GM12878 (cell line): ENCODE results near the gene CCNI. TPM values are rescaled to one million over a fixed set of nuclear protein-coding genes. Genes with fewer than 3 reads are reported as not detected.
A peak's percentile ranks its signal among the peaks of the same experiment; 100 is the strongest.

Source experiments
- ATAC-seq: fragments of 200-7000 bp; cut with Tn5 transposase; 3 replicates; pipeline ENCODE4 v1.9.1; 2020; ENCODE audit warnings: mild to moderate bottlenecking, moderate library complexity
- BruUV-seq: library from RNA; stranded (reverse); fragments of 400-500 nt; replicated peaks from 2 replicates; lab custom pipeline; 2021; lab: Mats Ljungman, UMichigan
- CTCF ChIA-PET: fragments of 300-600 bp; sonication (Branson Sonifier 250); formaldehyde crosslinking; extraction: SDS; loops from one replicate; lab custom pipeline; 2021; ENCODE audit warnings: inconsistent platforms; lab: Yijun Ruan, JAX
- POLR2A ChIA-PET: fragments of 350-600 bp; formaldehyde crosslinking; extraction: SDS; loops from one replicate; lab custom pipeline; 2021; ENCODE audit warnings: inconsistent platforms; lab: Charles Lee
- RAD21 ChIA-PET: fragments of 300-600 bp; sonication (Branson Sonifier 250); formaldehyde crosslinking; loops from one replicate; lab custom pipeline; 2023; ENCODE audit warnings: antibody characterized with exemption; ENCODE audit not compliant: unreplicated experiment; lab: Charles Lee
- SMC1A ChIA-PET: fragments of 300-600 bp; sonication (Branson Sonifier 250); formaldehyde crosslinking; loops from one replicate; lab custom pipeline; 2023; ENCODE audit not compliant: unreplicated experiment, uncharacterized antibody; lab: Charles Lee
- DNase-seq: peaks from one replicate; pipeline ENCODE4 v3.0.0-alpha.2; 2011; ENCODE audit warnings: low read depth, low spot score
- FAIRE-seq: peaks from 3 replicates; lab custom pipeline; 2011; peaks lifted over from hg19 to GRCh38; lab: Jason Lieb, UNC
- H2AFZ ChIP-seq: 2 replicates; pipeline ENCODE4 v1.6.0; 2011; ENCODE audit warnings: low read depth, low read length, control low read depth; ENCODE audit not compliant: control insufficient read depth
- H3K27ac ChIP-seq: 2 replicates; pipeline ENCODE4 v1.5.1; 2011; ENCODE audit warnings: control low read depth; ENCODE audit not compliant: control insufficient read depth, insufficient read depth
- H3K27me3 ChIP-seq, 2 experiments: replicated peaks in 1 of 2; 2 replicates each; pipeline versions ENCODE4 v1.6.0 to v1.6.1; 2011; ENCODE audit warnings: low read length in 1 of 2; ENCODE audit not compliant: control insufficient read depth in 2 of 2, insufficient read depth in 2 of 2
- H3K36me3 ChIP-seq, 2 experiments: 2 replicates each; pipeline ENCODE4 v1.5.1; 2011; ENCODE audit warnings: low read length in 1 of 2; ENCODE audit not compliant: control insufficient read depth in 2 of 2, insufficient read depth in 2 of 2
- H3K4me1 ChIP-seq: 2 replicates; pipeline ENCODE4 v1.6.1; 2011; ENCODE audit warnings: mild to moderate bottlenecking, low read length, moderate library complexity, mixed read lengths; ENCODE audit not compliant: control insufficient read depth, insufficient read depth
- H3K4me2 ChIP-seq: 2 replicates; pipeline ENCODE4 v1.6.0; 2011; ENCODE audit warnings: control low read depth; ENCODE audit not compliant: control insufficient read depth, insufficient read depth
- H3K4me3 ChIP-seq: fragments of 200-600 bp; sonication (generic); 2 replicates; pipeline ENCODE4 v1.5.1; 2016
- H3K79me2 ChIP-seq: 2 replicates; pipeline ENCODE4 v1.6.0; 2011; ENCODE audit warnings: low read length; ENCODE audit not compliant: control insufficient read depth, insufficient read depth
- H3K9ac ChIP-seq: 2 replicates; pipeline ENCODE4 v1.8.0; 2011; ENCODE audit warnings: low read length, control low read depth, mixed read lengths; ENCODE audit not compliant: control insufficient read depth, insufficient read depth
- H3K9me3 ChIP-seq: replicated peaks from 3 replicates; pipeline ENCODE4 v1.5.1; 2011; ENCODE audit warnings: mild to moderate bottlenecking, low read length; ENCODE audit not compliant: control insufficient read depth, insufficient read depth
- H4K20me1 ChIP-seq: 2 replicates; pipeline ENCODE4 v1.6.0; 2011; ENCODE audit not compliant: control insufficient read depth, insufficient read depth
- CEBPB ChIP-seq, 2 experiments: fragments of 150-350 bp in 1 of 2; IDR thresholded peaks; 2 replicates each; pipeline ENCODE4 v1.6.1; 2012 to 2014; ENCODE audit warnings: low read depth in 2 of 2, low read length in 2 of 2, borderline replicate concordance in 1 of 2, inconsistent platforms in 1 of 2
- CREM ChIP-seq: IDR thresholded peaks from 2 replicates; pipeline ENCODE4 v1.6.1; 2014; ENCODE audit warnings: antibody characterized with exemption, low read depth
- ESRRA ChIP-seq: IDR thresholded peaks from 2 replicates; pipeline ENCODE4 v1.6.1; 2012; ENCODE audit warnings: mild to moderate bottlenecking, low read length, improper control_type of control experiment
- HDAC6 ChIP-seq: fragments of 200-600 bp; sonication (generic); IDR thresholded peaks from one replicate; pipeline ENCODE4 v1.8.0; 2017; ENCODE audit warnings: antibody characterized with exemption; ENCODE audit not compliant: unreplicated experiment
- IKZF2 ChIP-seq, 2 experiments: fragments of 450-650 bp; IDR thresholded peaks; 2 replicates each; pipeline ENCODE4 v1.6.1; 2017; ENCODE audit warnings: mild to moderate bottlenecking in 2 of 2, moderate library complexity in 2 of 2
- MAX ChIP-seq: IDR thresholded peaks from 2 replicates; pipeline ENCODE4 v1.6.1; 2012; ENCODE audit warnings: low read depth, low read length, improper control_type of control experiment
- MEF2A ChIP-seq: IDR thresholded peaks from 2 replicates; pipeline ENCODE4 v1.6.1; 2011; ENCODE audit warnings: low read depth, mild to moderate bottlenecking, low read length, moderate library complexity; ENCODE audit not compliant: insufficient read depth
- NBN ChIP-seq: fragments of 450-650 bp; IDR thresholded peaks from 2 replicates; pipeline ENCODE4 v1.6.1; 2016
- NFXL1 ChIP-seq: fragments of 450-650 bp; IDR thresholded peaks from 2 replicates; pipeline ENCODE4 v1.6.1; 2017; ENCODE audit warnings: antibody characterized with exemption, mild to moderate bottlenecking, borderline replicate concordance
- NKRF ChIP-seq: fragments of 450-650 bp; conservative IDR thresholded peaks from 2 replicates; pipeline ENCODE4 v1.6.1; 2017; ENCODE audit warnings: mild to moderate bottlenecking, moderate library complexity
- PAX8 ChIP-seq: fragments of 450-650 bp; IDR thresholded peaks from 2 replicates; pipeline ENCODE4 v1.6.1; 2017; ENCODE audit warnings: mild to moderate bottlenecking, moderate library complexity
- POU2F2 ChIP-seq: IDR thresholded peaks from 3 replicates; pipeline ENCODE4 v1.6.1; 2011; ENCODE audit warnings: low read depth, mild to moderate bottlenecking, low read length, borderline replicate concordance
- RCOR1 ChIP-seq: conservative IDR thresholded peaks from 2 replicates; pipeline ENCODE4 v1.6.1; 2012; ENCODE audit warnings: low read depth, low read length, improper control_type of control experiment
- SMARCA5 ChIP-seq: fragments of 450-650 bp; IDR thresholded peaks from 2 replicates; pipeline ENCODE4 v1.6.1; 2017; ENCODE audit warnings: mild to moderate bottlenecking
- YBX1 ChIP-seq: fragments of 450-650 bp; IDR thresholded peaks from 2 replicates; pipeline ENCODE4 v1.6.1; 2016; ENCODE audit warnings: antibody characterized with exemption
- ZNF207 ChIP-seq: fragments of 450-650 bp; IDR thresholded peaks from 2 replicates; pipeline ENCODE4 v1.6.1; 2014; ENCODE audit warnings: antibody characterized with exemption, mild to moderate bottlenecking, borderline replicate concordance
- ZNF24 ChIP-seq: fragments of 450-650 bp; IDR thresholded peaks from 2 replicates; pipeline ENCODE4 v1.6.1; 2017; ENCODE audit warnings: antibody characterized with exemption, mild to moderate bottlenecking
- WGBS: methylation state at CpG from one replicate; pipeline ENCODE4 v1.1.6; 2016; ENCODE audit warnings: low lambda C conversion rate; ENCODE audit not compliant: insufficient replicate concordance, insufficient coverage; ENCODE audit errors: missing lambda C conversion rate; 5-methylcytosine and 5-hydroxymethylcytosine counted together
- in situ Hi-C: fragments of 300-500 bp; cut with MboI; formaldehyde crosslinking; loops from 9 replicates; pipeline ENCODE4 v1.14.3; 2018; ENCODE audit warnings: mixed read lengths
- intact Hi-C: fragments of 100-400 bp; cut with micrococcal nuclease; formaldehyde crosslinking; loops from one replicate; pipeline ENCODE4 v1.14.2; 2022; ENCODE audit not compliant: unreplicated experiment
- polyA plus RNA-seq, 11 experiments: library from polyadenylated mRNA; depleted of rRNA in 4 of 11; unstranded in 6 of 11; stranded (reverse) in 5 of 11; fragments of >200 nt; fragmentation: Nextera tagmentation in 4 of 11; fragmentation: Illumina TruSeq in 1 of 11; extraction: Ambion mirVana in 4 of 11; extraction: Trizol in 1 of 11; gene quantifications; 1 replicate in 1 of 11; 2 replicates in 10 of 11; pipeline versions ENCODE4 v1.2.1 to v1.2.3, GENCODE V29; 2011 to 2016; ENCODE audit warnings: inconsistent platforms in 2 of 11, missing spikeins in 2 of 11, low read depth in 1 of 11
- total RNA-seq, 4 experiments: library from RNA; depleted of rRNA in 3 of 4; stranded (reverse); fragments of >200 nt in 3 of 4; fragmentation: Illumina TruSeq in 1 of 4; extraction: Trizol in 1 of 4; gene quantifications; 2 replicates each; pipeline versions ENCODE4 v1.2.1 to v1.2.3, GENCODE V29; 2013 to 2021
- TF ChIP-seq, protein P1 (sequence below): IDR thresholded peaks from 2 replicates; pipeline ENCODE4 v1.6.1; 2012; ENCODE audit warnings: low read depth, low read length, improper control_type of control experiment
- TF ChIP-seq, protein P2 (sequence below): IDR thresholded peaks from 2 replicates; pipeline ENCODE4 v1.6.1; 2011; ENCODE audit warnings: mild to moderate bottlenecking, low read depth, low read length, moderate library complexity; ENCODE audit not compliant: insufficient replicate concordance

CCNI gene
- total and polyA plus RNA-seq, 10 of the 15 experiments (the other 5 are each of a cell fraction or from before 2014, with no cell fraction given), result 70.6 to 178 (median 105) TPM

DNA sequence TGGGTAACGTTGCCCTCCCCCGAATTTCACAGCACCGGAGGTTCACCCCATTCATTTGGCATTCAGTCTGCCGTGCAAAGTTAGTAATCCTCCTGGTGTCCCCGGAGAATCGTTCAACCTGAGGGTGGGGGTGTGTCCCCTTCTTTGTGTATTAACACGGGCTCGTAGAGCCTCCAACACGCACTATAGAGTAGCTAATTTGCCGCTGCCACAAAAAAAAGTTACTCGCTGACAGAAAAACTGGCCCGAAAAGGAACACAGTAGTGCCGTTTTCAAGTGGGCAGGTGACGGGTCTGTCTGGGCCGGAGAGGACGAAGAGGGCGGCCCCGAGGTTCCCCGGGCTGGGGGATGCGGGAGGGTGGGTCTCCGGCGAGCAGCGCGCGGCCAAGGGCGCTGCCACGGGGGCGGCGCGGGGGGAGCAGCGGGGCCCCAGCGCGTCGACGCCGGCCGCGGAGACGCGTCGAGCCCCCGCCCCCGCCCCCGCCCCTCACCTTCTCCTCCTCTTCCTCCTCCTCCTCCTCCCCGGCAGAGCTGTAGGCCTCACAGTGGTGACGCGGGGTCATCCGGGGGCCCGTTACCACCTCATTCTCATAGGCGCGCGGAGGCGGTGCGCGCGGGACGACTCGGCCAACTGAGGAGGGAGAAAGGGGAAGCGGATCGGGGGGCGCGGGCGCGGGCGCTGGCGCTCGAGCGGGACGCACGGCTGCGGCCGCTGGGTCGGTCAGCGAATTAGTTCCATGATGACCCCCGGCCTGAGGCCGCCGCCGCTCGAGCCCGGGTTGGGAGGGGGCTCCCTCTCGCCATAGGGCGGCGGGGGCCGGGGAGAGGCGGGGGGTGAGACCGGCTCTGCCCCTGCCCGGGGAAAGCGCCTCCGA is 571 bp downstream of the CCNI start:
- peak overlapping the region; percentile 15; the same call in 1 of the 2 replicates for H2AFZ ChIP-seq
- no peak overlapping the region for H3K4me2 ChIP-seq
- H4K20me1 ChIP-seq, result peaks cover 4% of the 10 kb centered on the region; the same call in 1 of the 2 replicates
- H3K79me2 ChIP-seq, result peaks cover 63% of the 10 kb centered on the region
- 0 out of 2 replicates have a peak, but pooled peaks cover 3% of the 10 kb centered on the region for H3K4me1 ChIP-seq
- ChIA-PET POLR2A (interaction anchor here (0.7 to 1.9 kb wide), 8 partner anchors 10 to 128 kb away, joined by 3 to 7 read pairs (median 4); partner anchors contain the start of gene CCNG2), CTCF (interaction anchor here (0.6 to 5.9 kb wide), 4 partner anchors 20 to 129 kb away, joined by 3 to 30 read pairs (median 18); no protein-coding TSS in a partner anchor), SMC1A (interaction anchor here (1.7 to 3.2 kb wide), 4 partner anchors 16 to 89 kb away, joined by 4 to 13 read pairs (median 7); no protein-coding TSS in a partner anchor), RAD21 (interaction anchor here (0.6 to 3.3 kb wide), 5 partner anchors 30 to 128 kb away, joined by 3 to 24 read pairs (median 12); no protein-coding TSS in a partner anchor)
- FAIRE-seq, result no peak
- H3K36me3 ChIP-seq, result no peaks in the 10 kb centered on the region
- H3K9me3 ChIP-seq, result no peaks in the 10 kb centered on the region
- peak; percentile 81 for ATAC-seq
- no TSS peak for BruUV-seq
- peak overlapping the region; percentile 97 for H3K4me3 ChIP-seq
- no peaks in the 10 kb centered on the region for H3K27me3 ChIP-seq
- peak overlapping the region; percentile 100 for H3K27ac ChIP-seq
- intact Hi-C loops (loop anchor here (1.0 kb wide), 1 partner anchor 126 kb away; the partner anchor contains the start of gene SEPTIN11), in situ Hi-C loops (no loop called here)
- under 1% methylated on average over 57 of the region's 89 CpGs for WGBS
- DNase-seq, result no peak
- peak overlapping the region; percentile 99 for H3K9ac ChIP-seq
- TF ChIP-seq RCOR1 (no peak), CEBPB (IDR thresholded peaks at IDR 0.05; ENCODE audit: borderline replicate concordance in 1 of 2, low read depth in 2 of 2, low read length in 2 of 2) (no peak), HDAC6 (no peak), NBN (no peak), ZNF207 (no peak), PAX8 (no peak), CREM (peak; percentile 78), YBX1 (no peak), MEF2A (no peak), NFXL1 (no peak), ESRRA (no peak), SMARCA5 (no peak), NKRF (0 out of 2 replicates have a peak, but pooled peaks have one; percentile 20), IKZF2 (IDR thresholded peaks at IDR 0.05) (no peak), ZNF24 (no peak), MAX (0 out of 2 replicates have a peak, but pooled peaks have one; percentile 18), POU2F2 (no peak)
- TF ChIP-seq, protein P1, sequence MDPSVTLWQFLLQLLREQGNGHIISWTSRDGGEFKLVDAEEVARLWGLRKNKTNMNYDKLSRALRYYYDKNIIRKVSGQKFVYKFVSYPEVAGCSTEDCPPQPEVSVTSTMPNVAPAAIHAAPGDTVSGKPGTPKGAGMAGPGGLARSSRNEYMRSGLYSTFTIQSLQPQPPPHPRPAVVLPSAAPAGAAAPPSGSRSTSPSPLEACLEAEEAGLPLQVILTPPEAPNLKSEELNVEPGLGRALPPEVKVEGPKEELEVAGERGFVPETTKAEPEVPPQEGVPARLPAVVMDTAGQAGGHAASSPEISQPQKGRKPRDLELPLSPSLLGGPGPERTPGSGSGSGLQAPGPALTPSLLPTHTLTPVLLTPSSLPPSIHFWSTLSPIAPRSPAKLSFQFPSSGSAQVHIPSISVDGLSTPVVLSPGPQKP, result no peak; the same call in 1 of the 2 replicates
- TF ChIP-seq, protein P2, sequence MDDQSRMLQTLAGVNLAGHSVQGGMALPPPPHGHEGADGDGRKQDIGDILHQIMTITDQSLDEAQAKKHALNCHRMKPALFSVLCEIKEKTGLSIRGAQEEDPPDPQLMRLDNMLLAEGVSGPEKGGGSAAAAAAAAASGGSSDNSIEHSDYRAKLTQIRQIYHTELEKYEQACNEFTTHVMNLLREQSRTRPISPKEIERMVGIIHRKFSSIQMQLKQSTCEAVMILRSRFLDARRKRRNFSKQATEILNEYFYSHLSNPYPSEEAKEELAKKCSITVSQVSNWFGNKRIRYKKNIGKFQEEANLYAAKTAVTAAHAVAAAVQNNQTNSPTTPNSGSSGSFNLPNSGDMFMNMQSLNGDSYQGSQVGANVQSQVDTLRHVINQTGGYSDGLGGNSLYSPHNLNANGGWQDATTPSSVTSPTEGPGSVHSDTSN, result no peak
